H1 (cell line): Measurements from ENCODE around the gene TMEM237. TPM values are rescaled to one million over a fixed set of nuclear protein-coding genes. Genes with fewer than 3 reads are reported as not detected.

ENCODE experiments used
- CBX5 ChIP-seq: fragments of 300-800, 300-1000 bp; sonication (generic); IDR thresholded peaks from 2 replicates; pipeline ENCODE4 v1.7.1; 2016; ENCODE audit warnings: antibody characterized with exemption, low read length, low read depth
- SP4 ChIP-seq: IDR thresholded peaks from 2 replicates; pipeline ENCODE4 v1.6.1; 2012; ENCODE audit warnings: low read length, inconsistent platforms
- SRF ChIP-seq: IDR thresholded peaks from 2 replicates; pipeline ENCODE4 v1.6.1; 2011; ENCODE audit warnings: mild to moderate bottlenecking, low read depth, low read length, moderate library complexity
- polyA plus RNA-seq, 7 experiments: library from polyadenylated mRNA; depleted of rRNA in 3 of 7; stranded (reverse) in 5 of 7; unstranded in 2 of 7; fragments of >200 nt in 5 of 7; fragments of 200-250 nt in 2 of 7; gene quantifications; 1 replicate in 5 of 7; 2 replicates in 1 of 7; 4 replicates in 1 of 7; pipeline versions ENCODE4 v1.2.1 to v1.2.3, GENCODE V29; 2011 to 2013; ENCODE audit warnings: missing spikeins in 2 of 7, mixed read lengths in 2 of 7
- total RNA-seq: library from RNA; stranded (reverse); fragmentation: NEBNext Ultra II Directional; extraction: Animal tissue kit (Norgen Biotek cat#: 25700); gene quantifications from 2 replicates; pipeline ENCODE4 v1.2.1, GENCODE V29; 2021

TMEM237 gene
- total and polyA plus RNA-seq, 2 of the 8 experiments (the other 6 are each of a cell fraction or from before 2014, with no cell fraction given): 26.1 to 41.0 TPM

- TF ChIP-seq CBX5: no peak
- no peak for TF ChIP-seq SP4
- TF ChIP-seq SRF: no peak
Measured at GRCh38 chr2:201597397-201597796, 45.9 kb downstream of the TMEM237 start (continued).
